Skin of body (tissue), 2 donors: ENCODE measurements around the gene VPS16. TPM values are rescaled to one million over a fixed set of nuclear protein-coding genes. Genes with fewer than 3 reads are reported as not detected.

Source experiments
- DNase-seq: peaks from one replicate; lab custom pipeline; 2025; lab: John Stamatoyannopoulos, UW
- total RNA-seq: library from RNA; depleted of rRNA; stranded (reverse); fragments of >200 nt; gene quantifications from one replicate; pipeline ENCODE4 v1.2.3, GENCODE V29; 2014

The VPS16 gene
- total RNA-seq, 1 donor from 2014 or later: 22.7 TPM

GRCh38 chr20:2834401-2835110 lies 6.0 kb upstream of the VPS16 start:
- no peak for DNase-seq

- no peak for DNase-seq
These were observed 5.2 kb upstream of the VPS16 start for GRCh38 chr20:2835331-2835796.

GRCh38 chr20:2836035-2836434 lies 4.5 kb upstream of the VPS16 start:
- no peak for DNase-seq

GRCh38 chr20:2837221-2837960 lies 3.2 kb upstream of the VPS16 start:
- DNase-seq: no peak

- no peak for DNase-seq
These were observed 2.3 kb upstream of the VPS16 start for GRCh38 chr20:2838170-2838797.

- DNase-seq: no peak
These were observed 1.5 kb upstream of the VPS16 start for GRCh38 chr20:2838847-2839671.

- no peak for DNase-seq
These were observed 810 bp upstream of the VPS16 start for GRCh38 chr20:2839732-2840137.

- DNase-seq: peak; percentile 43
These were observed 504 bp downstream of the VPS16 start for GRCh38 chr20:2840967-2841531.

- no peak for DNase-seq
These were observed 5.1 kb downstream of the VPS16 start for GRCh38 chr20:2845607-2846006.

GRCh38 chr20:2846698-2847097 lies 6.2 kb downstream of the VPS16 start:
- no peak for DNase-seq

- no peak for DNase-seq
These were observed 7.3 kb downstream of the VPS16 start for GRCh38 chr20:2847802-2848201.

GRCh38 chr20:2849529-2849928 lies 9.0 kb downstream of the VPS16 start:
- DNase-seq: no peak

GRCh38 chr20:2851086-2851485 lies 10.5 kb downstream of the VPS16 start:
- no peak for DNase-seq

GRCh38 chr20:2858591-2858990 lies 18.0 kb downstream of the VPS16 start:
- no peak for DNase-seq

- no peak for DNase-seq
These were observed 19.0 kb downstream of the VPS16 start for GRCh38 chr20:2859330-2860121.

- no peak for DNase-seq
These were observed 24.1 kb downstream of the VPS16 start for GRCh38 chr20:2864626-2865025.

GRCh38 chr20:2865101-2865500 lies 24.6 kb downstream of the VPS16 start:
- DNase-seq: no peak

- no peak for DNase-seq
These were observed 25.1 kb downstream of the VPS16 start for GRCh38 chr20:2865630-2866029.

- DNase-seq: no peak
These were observed 25.7 kb downstream of the VPS16 start for GRCh38 chr20:2866236-2866635.

- DNase-seq: no peak
These were observed 26.7 kb downstream of the VPS16 start for GRCh38 chr20:2867081-2867864.
